Stimulated activated naive CD4-positive, alpha-beta T cell treated with Interleukin-2 at 50 U/mL for 16 hours (primary cell): ENCODE results near the gene ARID3C.
"Not testable (repeated sequence)": the region's sequence is repeated elsewhere in the genome, so short reads cannot be mapped to it uniquely, and the experiment has no call there.

ENCODE experiments used
- DNase-seq: peaks from one replicate; lab custom pipeline; 2025; lab: John Stamatoyannopoulos, UW

The ARID3C gene

GRCh38 chr9:34652602-34653000 is 23.7 kb upstream of the ARID3C start:
- DNase-seq: no peak

GRCh38 chr9:34651876-34652601 is 23.2 kb upstream of the ARID3C start, which contains the start of gene IL11RA:
TSS of gene IL11RA (plus strand) at chr9:34652185. CDS start at chr9:34655218, 3,033 bp downstream.
- DNase-seq: peak; percentile 58

- no peak for DNase-seq
These were observed 22.5 kb upstream of the ARID3C start for GRCh38 chr9:34651321-34651720.

- DNase-seq: no peak
These were observed 21.9 kb upstream of the ARID3C start for GRCh38 chr9:34650816-34651215.

GRCh38 chr9:34648673-34649072 is 19.8 kb upstream of the ARID3C start:
- no peak for DNase-seq

GRCh38 chr9:34647651-34648050 is 18.8 kb upstream of the ARID3C start:
- DNase-seq: peak; percentile 11

GRCh38 chr9:34647084-34647403 is 18.2 kb upstream of the ARID3C start:
- no peak for DNase-seq

- DNase-seq: peak; percentile 95
These were observed 17.6 kb upstream of the ARID3C start, which contains the start of gene GALT for GRCh38 chr9:34646211-34647083. TSS of gene GALT (plus strand) at chr9:34646675. CDS start at chr9:34646705, 30 bp downstream.

- DNase-seq: no peak
These were observed 16.0 kb upstream of the ARID3C start for GRCh38 chr9:34644766-34645314.

GRCh38 chr9:34642679-34643078 is 13.8 kb upstream of the ARID3C start:
- DNase-seq: no peak

- not testable (repeated sequence) for DNase-seq
These were observed 10.5 kb upstream of the ARID3C start for GRCh38 chr9:34639322-34639721.

- DNase-seq: no peak
These were observed 9.2 kb upstream of the ARID3C start for GRCh38 chr9:34638138-34638445.

- peak; percentile 92 for DNase-seq
These were observed 8.7 kb upstream of the ARID3C start, which contains the start of gene SIGMAR1 for GRCh38 chr9:34637356-34638137. TSS of gene SIGMAR1 (minus strand) at chr9:34637787. CDS start at chr9:34637697, 90 bp downstream.

- no peak for DNase-seq
These were observed 8.0 kb upstream of the ARID3C start for GRCh38 chr9:34636791-34637355.

- DNase-seq: no peak
These were observed 6.7 kb upstream of the ARID3C start for GRCh38 chr9:34635556-34635955.

GRCh38 chr9:34634551-34635248 is 5.8 kb upstream of the ARID3C start:
- DNase-seq: no peak

GRCh38 chr9:34633851-34634550 is 5.1 kb upstream of the ARID3C start:
- peak; percentile 68 for DNase-seq

GRCh38 chr9:34633166-34633565 is 4.3 kb upstream of the ARID3C start:
- DNase-seq: no peak

GRCh38 chr9:34630402-34631154 is 1.7 kb upstream of the ARID3C start:
- no peak for DNase-seq

- DNase-seq: no peak
These were observed 584 bp upstream of the ARID3C start for GRCh38 chr9:34629491-34629808.
